Activated T-helper 2 cell treated with anti-CD3 and anti-CD28 coated beads, Interferon-gamma antibody, Interleukin-2, Interleukin-4, amounts not matched to agents 10 μg/mL and 5 μg/mL and 100 μg/mL, durations not matched to agents 14 hours and 24 hours and 36 hours (primary cell): ENCODE results near the gene TBC1D26. TPM values are rescaled to one million over a fixed set of nuclear protein-coding genes. Genes with fewer than 3 reads are reported as not detected.
"Not testable (repeated sequence)": the region's sequence is repeated elsewhere in the genome, so short reads cannot be mapped to it uniquely, and the experiment has no call there.

Source experiments
- DNase-seq: peaks from one replicate; pipeline ENCODE4 v3.0.0; 2021; ENCODE audit warnings: low spot score
- H3K27ac Mint-ChIP-seq: one replicate; pipeline ENCODE4 v1.8.0; 2021; ENCODE audit warnings: mixed read lengths
- H3K27me3 Mint-ChIP-seq: one replicate; pipeline ENCODE4 v1.8.0; 2021; ENCODE audit warnings: low read depth, mixed read lengths
- H3K36me3 Mint-ChIP-seq: one replicate; pipeline ENCODE4 v1.8.0; 2021; ENCODE audit warnings: low read depth, mixed read lengths
- H3K4me1 Mint-ChIP-seq: one replicate; pipeline ENCODE4 v1.8.0; 2021; ENCODE audit warnings: low read depth, mixed read lengths
- H3K4me3 Mint-ChIP-seq: one replicate; pipeline ENCODE4 v1.8.0; 2021; ENCODE audit warnings: low read depth, mild to moderate bottlenecking, moderate library complexity, mixed read lengths
- H3K9me3 Mint-ChIP-seq: one replicate; pipeline ENCODE4 v1.8.0; 2021; ENCODE audit warnings: mixed read lengths
- intact Hi-C: fragments of 100-400 bp; cut with micrococcal nuclease; formaldehyde crosslinking; loops from one replicate; pipeline ENCODE4 v1.15.1; 2023
- total RNA-seq: library from RNA; stranded (reverse); gene quantifications from 2 replicates; pipeline ENCODE4 v1.2.3, GENCODE V29; 2022

Gene TBC1D26
- total RNA-seq, 1 donor from 2014 or later: 0.23 TPM

DNA sequence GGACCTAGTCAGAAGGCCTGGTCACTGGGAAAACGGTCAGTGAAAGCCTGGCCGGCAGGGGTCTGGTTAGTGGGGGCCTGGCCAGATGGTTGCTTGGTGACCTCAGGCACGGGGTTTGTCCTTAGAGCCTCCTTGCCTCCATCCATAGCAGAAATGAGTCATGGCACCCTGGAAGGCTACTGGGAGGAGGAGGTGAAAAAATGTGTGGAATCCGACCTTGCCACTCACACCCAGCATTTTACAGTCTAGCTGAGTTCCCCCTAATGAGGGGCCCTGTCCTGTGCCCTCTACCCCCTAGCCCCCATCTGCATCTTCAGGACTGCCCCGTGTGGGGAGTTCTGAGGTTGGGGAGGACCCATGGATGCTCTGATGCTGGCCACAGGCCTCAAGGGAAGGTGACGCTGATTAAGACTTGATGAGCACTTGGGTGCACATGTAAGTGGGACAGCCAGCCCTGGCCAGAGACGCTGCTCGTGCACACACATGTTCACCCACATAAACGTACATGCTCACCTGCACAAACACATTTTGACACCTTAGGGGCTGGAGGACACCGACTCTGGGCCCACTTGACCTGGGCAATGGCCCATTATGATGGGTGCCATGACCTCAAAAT lies 1.2 kb downstream of the TBC1D26 start:
- H3K27me3 Mint-ChIP-seq, DNase-seq, H3K36me3 Mint-ChIP-seq, intact Hi-C loops, H3K4me1 Mint-ChIP-seq, H3K4me3 Mint-ChIP-seq, H3K9me3 Mint-ChIP-seq, H3K27ac Mint-ChIP-seq: not testable (repeated sequence)

DNA sequence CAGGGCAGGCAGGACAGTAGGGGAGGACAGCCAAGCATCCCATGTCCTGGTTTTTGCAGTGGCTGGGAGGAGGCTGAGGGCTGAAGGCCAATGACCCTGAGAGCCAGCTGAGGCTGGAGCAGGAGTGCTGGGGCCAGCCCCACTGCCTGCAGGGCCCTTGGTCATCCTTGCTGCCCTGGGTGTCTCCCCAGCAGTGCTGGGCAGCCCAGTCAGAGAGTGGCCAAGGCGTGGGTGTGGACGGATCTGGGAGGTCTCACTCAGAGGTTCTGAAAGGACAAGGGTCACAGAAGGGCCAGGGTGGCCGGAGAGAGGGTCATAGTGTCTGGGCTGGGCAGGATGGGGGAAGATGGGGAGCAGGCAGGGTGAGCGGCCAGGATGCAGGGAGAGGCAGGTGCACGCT lies 4.5 kb downstream of the TBC1D26 start:
- intact Hi-C loops, H3K27ac Mint-ChIP-seq, H3K9me3 Mint-ChIP-seq: not testable (repeated sequence)

DNA sequence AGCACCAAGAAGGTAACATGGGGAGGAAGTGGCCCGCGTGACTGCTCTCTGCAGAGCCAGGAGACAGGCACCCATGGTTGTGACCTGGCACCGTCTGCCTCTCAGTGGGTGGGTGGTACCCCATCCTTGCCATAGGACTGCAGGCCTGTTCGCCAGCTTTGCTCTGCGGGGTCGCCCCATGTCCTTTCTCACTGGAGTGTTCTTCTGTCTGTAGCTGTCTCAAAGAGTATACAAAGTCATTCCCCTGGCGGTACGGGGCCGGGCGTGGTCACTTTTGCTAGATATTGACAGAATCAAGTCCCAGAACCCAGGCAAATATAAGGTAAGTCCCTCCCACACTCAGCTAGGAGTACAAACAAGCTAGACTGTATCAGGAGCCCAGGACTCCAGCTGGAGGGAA lies 6.0 kb downstream of the TBC1D26 start:
- intact Hi-C loops: no loop called here
- H3K9me3 Mint-ChIP-seq: no peaks in the 10 kb centered on the region
- DNase-seq: no peak
- no peaks in the 10 kb centered on the region for H3K4me1 Mint-ChIP-seq
- no peak overlapping the region for H3K27ac Mint-ChIP-seq
- peaks cover 5% of the 10 kb centered on the region for H3K27me3 Mint-ChIP-seq
- H3K36me3 Mint-ChIP-seq: no peaks in the 10 kb centered on the region
- H3K4me3 Mint-ChIP-seq: no peak overlapping the region

More for the DNA sequence above, 4.5 kb downstream of the TBC1D26 start:
- not testable (repeated sequence) for H3K4me1 Mint-ChIP-seq, H3K27me3 Mint-ChIP-seq, H3K36me3 Mint-ChIP-seq, H3K4me3 Mint-ChIP-seq, DNase-seq

DNA sequence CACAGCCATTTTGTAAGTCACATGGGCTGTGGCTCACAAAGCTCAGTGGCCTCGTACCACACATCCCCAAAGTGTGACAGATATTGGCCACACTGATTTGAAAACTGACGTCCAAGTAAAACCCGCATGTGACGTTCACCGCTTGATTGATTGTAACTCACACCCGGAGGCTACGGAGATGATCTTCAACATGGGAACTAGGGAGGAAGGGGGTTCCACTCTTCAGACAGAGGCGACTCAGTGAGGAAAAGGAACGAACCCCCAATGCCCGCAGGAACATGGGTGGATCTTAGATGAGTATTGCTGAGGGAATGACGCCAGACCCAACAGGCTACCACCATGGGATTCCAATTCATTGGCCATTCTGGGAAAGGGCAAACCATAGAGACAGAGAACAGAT lies 7.2 kb downstream of the TBC1D26 start:
- intact Hi-C loops, H3K4me1 Mint-ChIP-seq: not testable (repeated sequence)

DNA sequence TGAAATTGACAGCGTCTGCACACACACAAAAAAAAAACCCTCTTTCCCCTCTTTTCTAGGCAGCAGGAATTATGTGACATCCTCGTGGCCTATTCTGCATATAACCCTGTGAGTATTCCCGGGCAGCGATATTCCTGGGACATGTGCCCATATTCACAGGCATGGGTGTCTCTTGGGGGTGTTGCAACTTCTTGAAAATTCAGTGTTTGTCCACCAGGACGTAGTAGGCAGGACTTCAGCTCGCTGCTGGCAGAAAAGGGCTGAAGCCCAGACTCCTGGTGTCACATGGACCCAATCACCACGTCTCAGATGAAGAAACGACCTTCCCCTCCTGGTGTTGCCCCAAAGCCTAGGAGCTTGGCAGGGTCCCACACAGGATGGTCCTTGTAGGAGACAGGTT lies 8.0 kb downstream of the TBC1D26 start:
- H3K4me1 Mint-ChIP-seq, H3K27me3 Mint-ChIP-seq, H3K4me3 Mint-ChIP-seq, H3K9me3 Mint-ChIP-seq, H3K27ac Mint-ChIP-seq, DNase-seq, H3K36me3 Mint-ChIP-seq, intact Hi-C loops: not testable (repeated sequence)

More for the DNA sequence above, 7.2 kb downstream of the TBC1D26 start:
- H3K27me3 Mint-ChIP-seq, H3K36me3 Mint-ChIP-seq, DNase-seq, H3K9me3 Mint-ChIP-seq, H3K4me3 Mint-ChIP-seq, H3K27ac Mint-ChIP-seq: not testable (repeated sequence)

DNA sequence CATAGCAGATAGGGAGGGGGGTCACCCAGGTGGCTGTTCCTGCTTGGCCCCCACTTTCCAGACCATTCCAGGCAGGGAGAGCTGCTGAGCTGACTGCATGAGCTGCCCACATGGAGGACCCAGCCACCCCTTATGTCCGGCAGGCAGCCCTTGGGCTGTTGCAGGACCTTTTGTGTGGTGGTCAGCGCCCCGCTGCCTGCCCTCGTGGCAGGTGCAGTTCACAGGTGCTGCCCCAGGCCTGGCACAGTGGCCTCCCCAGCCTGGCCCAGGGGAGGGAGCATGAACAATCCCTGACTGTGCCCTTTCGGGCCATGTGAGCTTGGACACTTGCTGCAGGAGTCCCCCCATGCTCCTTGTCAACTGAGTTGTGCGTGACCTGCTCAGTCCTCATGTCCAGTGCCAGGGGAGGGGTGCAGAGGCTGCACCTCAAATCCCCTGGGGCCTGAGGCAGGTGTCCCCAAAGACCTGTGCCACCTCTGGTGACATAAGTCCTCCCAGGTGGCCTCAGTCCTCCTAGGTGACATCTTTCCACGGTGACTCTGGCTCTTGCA lies 8.6 kb downstream of the TBC1D26 start:
- Mint-ChIP-seq H3K36me3 (no peaks in the 10 kb centered on the region), H3K4me3 (no peak overlapping the region), H3K4me1 (no peaks in the 10 kb centered on the region), H3K9me3 (no peaks in the 10 kb centered on the region), H3K27ac (no peak overlapping the region), H3K27me3 (peaks cover 6% of the 10 kb centered on the region)
- intact Hi-C loops: no loop called here
- DNase-seq: no peak

DNA sequence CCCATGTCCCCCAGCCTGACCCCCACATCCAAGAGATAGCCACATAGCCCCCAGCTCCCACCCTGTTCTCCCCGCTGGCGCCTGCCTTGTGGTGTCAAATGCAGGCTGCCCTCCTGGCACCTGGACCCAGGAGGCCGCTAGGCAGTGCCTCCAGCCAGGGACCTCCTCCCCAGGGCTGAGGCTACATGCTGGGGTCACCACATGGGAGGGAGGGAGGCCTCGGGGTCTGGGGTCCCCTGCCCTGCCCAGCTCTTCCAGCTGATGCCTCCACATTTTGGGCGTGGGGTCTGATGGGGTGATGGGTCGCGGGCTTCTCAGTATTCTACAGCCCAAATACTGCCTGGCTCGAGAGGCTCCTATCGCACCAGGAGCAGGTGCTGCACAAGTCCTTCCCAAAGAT lies 9.5 kb downstream of the TBC1D26 start:
- Mint-ChIP-seq H3K9me3 (no peaks in the 10 kb centered on the region), H3K4me3 (no peak overlapping the region), H3K36me3 (no peaks in the 10 kb centered on the region), H3K27ac (no peak overlapping the region), H3K4me1 (no peaks in the 10 kb centered on the region), H3K27me3 (peaks cover 9% of the 10 kb centered on the region)
- intact Hi-C loops: no loop called here
- DNase-seq: no peak

DNA sequence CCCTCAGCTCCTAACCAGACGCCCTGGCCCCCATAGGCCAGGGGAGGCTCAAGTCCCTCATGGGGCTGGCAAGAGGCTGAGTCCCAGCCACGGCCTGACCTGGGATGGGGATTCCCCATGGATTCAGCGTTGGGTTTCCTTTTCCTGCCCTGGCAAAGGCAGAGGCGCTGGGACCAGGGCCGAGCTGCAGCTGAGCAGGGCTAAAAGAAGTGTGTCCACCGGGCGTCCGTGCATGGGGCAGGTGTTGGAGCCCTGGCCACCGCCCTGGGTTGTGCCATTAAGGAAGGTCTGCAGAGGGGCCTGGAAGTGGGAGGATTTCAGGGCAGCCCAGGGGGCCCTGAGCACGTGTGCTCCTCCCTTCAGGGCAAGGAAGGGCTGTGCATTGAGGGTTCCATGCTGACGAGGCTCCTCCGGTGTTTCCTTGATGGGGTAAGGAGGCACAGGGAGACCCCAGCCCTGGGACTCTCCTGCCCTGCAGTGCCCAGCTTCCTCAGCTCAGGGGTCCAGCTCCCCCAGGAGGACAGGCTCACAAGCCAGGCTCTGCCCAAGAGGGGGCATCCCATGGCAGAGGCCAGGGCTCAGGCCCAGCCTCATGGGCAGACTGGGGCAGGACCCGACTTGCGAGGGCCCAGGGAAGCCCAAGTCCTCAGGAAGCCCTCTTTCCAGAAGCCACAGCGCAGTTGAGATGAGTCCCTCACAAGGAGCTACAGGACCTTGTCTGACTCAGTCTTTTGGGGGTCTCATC lies 10.1 kb downstream of the TBC1D26 start:
- no peaks in the 10 kb centered on the region for H3K36me3 Mint-ChIP-seq
- no peak overlapping the region for H3K27ac Mint-ChIP-seq
- no peak for DNase-seq
- H3K27me3 Mint-ChIP-seq: peaks cover 15% of the 10 kb centered on the region
- intact Hi-C loops: no loop called here
- H3K4me3 Mint-ChIP-seq: no peak overlapping the region
- no peaks in the 10 kb centered on the region for H3K9me3 Mint-ChIP-seq
- no peaks in the 10 kb centered on the region for H3K4me1 Mint-ChIP-seq

DNA sequence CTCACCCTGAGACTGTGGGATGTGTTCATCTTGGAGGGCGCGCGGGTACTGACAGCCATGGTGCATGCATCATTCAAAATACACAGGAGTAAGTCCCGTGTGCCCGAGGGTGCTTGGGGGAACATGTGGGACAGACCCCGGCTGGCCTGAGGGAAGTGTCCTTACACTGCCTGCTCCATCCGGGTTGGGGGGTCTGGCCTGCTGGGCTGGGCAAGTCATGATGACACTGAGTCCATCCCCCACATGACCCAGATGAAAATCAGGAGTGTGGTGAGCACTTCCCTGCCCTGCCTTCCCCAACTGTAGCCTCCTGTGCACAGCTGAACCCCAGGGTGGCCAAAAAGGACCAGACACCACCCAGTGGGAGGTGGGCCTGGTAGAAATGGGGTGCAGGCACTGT lies 10.8 kb downstream of the TBC1D26 start:
- no peak overlapping the region for H3K27ac Mint-ChIP-seq
- H3K36me3 Mint-ChIP-seq: no peaks in the 10 kb centered on the region
- H3K27me3 Mint-ChIP-seq: peaks cover 17% of the 10 kb centered on the region
- DNase-seq: no peak
- intact Hi-C loops: no loop called here
- H3K4me1 Mint-ChIP-seq: no peaks in the 10 kb centered on the region
- H3K9me3 Mint-ChIP-seq: no peaks in the 10 kb centered on the region
- H3K4me3 Mint-ChIP-seq: no peak overlapping the region

DNA sequence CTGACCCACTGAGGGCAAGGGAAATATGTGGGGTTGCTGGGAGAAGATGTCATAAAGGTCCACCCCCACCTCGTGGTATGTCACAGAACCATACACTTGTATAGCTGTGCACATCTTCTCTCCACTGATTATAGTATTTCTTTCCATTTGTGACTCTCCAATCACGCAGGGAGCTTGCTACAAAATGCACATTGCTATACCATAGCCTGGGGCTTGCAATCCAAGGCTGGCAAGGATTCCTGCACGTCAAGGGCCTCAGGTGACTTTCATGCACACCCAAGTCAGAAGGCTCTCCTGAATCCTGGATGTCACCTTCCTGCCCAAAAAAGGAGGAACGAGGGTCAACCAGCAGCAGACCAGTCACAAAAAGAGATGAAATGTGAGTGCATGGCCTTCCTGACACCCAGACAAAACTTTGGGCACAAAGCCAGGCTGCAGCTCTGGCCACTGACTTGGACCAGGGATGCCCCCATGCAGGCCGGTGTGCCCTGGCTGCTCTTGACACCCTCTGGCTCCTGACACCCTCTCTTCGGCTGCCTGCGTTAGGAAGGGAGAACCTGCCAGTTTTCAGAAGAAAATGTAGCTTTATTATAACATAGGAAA lies 12.1 kb downstream of the TBC1D26 start:
- H3K4me3 Mint-ChIP-seq: no peak overlapping the region
- H3K9me3 Mint-ChIP-seq: no peaks in the 10 kb centered on the region
- intact Hi-C loops: no loop called here
- peaks cover 17% of the 10 kb centered on the region for H3K27me3 Mint-ChIP-seq
- no peaks in the 10 kb centered on the region for H3K4me1 Mint-ChIP-seq
- H3K36me3 Mint-ChIP-seq: no peaks in the 10 kb centered on the region
- DNase-seq: no peak
- no peak overlapping the region for H3K27ac Mint-ChIP-seq

DNA sequence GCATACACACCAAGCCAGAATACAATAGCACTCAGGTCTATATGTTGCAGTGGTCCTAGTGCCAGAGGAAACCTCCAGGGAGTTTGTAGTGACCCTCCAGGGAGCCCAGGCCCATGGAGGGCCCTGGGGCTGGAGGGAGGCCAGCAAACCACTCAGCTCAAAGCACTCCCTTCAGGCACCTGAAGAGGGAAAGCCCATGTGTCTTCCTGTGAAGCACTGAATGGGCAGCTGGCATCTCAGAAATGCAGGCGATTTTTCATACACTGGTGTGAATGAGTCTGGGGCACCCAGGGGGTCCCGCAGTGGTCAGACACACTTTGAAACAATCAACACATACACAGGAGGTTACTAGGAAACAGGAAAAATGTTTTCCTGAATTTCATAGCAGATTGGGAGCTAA lies 12.8 kb downstream of the TBC1D26 start:
- H3K27me3 Mint-ChIP-seq: peaks cover 13% of the 10 kb centered on the region
- H3K9me3 Mint-ChIP-seq: no peaks in the 10 kb centered on the region
- no peaks in the 10 kb centered on the region for H3K36me3 Mint-ChIP-seq
- no peak overlapping the region for H3K4me3 Mint-ChIP-seq
- no peak for DNase-seq
- no peaks in the 10 kb centered on the region for H3K4me1 Mint-ChIP-seq
- no peak overlapping the region for H3K27ac Mint-ChIP-seq
- intact Hi-C loops: no loop called here

DNA sequence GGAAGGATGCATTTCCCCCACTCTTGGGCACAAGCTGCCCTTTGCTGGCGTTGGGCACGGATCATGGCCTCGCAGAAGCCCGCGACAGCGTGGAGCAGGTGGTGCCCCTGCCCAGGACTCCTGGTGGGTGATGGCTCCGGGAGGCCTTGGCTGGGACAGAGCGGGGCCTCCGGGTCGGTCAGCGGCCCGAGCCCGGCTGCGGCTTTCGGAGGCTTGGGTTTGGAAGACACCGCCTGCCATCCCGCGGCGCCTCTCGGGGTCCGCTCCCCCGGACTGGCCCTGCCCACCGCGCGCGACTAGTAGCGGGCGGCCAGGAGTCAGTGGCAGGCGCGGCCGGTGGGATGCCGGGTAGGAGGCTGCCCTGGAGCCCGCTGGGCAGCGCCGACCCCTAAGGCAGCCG lies 17.3 kb downstream of the TBC1D26 start:
- H3K27ac Mint-ChIP-seq, H3K4me1 Mint-ChIP-seq, H3K4me3 Mint-ChIP-seq, DNase-seq, H3K9me3 Mint-ChIP-seq, H3K36me3 Mint-ChIP-seq, intact Hi-C loops: not testable (repeated sequence)
- H3K27me3 Mint-ChIP-seq: peaks cover 13% of the 10 kb centered on the region

DNA sequence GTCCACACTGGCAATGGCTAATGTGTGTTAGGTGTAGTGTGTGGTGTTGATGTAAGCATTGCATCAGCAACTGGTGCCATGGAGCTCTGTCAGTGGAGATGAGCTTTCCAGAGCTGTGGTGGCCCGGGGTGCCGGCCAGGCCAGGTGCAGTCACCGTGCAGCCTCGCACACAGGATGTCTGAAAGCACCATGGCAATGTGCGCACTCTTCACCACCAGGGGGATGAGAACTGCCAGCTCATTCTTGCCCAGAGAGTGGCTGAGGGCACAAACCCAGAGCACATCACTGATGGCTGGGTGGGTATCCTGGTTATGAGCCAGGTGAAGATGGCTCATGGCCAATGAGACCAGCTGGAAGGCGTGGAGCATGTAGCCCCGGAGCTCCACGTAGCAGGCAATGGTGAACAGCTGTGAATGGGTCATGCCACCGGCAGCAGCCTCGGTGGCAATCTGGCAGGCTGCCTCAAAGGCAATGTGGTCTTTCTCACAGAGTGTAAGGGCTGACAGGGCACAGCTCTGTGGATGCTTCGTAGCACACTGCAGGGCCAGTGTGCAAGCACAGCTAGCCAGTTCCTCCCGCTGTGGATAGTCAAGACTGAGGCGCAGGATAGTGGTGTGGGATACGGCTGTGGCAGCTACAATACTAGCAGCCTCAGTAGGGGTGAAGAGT lies 36.9 kb downstream of the TBC1D26 start:
- H3K4me3 Mint-ChIP-seq, DNase-seq, H3K36me3 Mint-ChIP-seq, H3K27ac Mint-ChIP-seq, H3K4me1 Mint-ChIP-seq, intact Hi-C loops, H3K9me3 Mint-ChIP-seq, H3K27me3 Mint-ChIP-seq: not testable (repeated sequence)
